ENCODE data around the gene CCBE1.

DNA sequence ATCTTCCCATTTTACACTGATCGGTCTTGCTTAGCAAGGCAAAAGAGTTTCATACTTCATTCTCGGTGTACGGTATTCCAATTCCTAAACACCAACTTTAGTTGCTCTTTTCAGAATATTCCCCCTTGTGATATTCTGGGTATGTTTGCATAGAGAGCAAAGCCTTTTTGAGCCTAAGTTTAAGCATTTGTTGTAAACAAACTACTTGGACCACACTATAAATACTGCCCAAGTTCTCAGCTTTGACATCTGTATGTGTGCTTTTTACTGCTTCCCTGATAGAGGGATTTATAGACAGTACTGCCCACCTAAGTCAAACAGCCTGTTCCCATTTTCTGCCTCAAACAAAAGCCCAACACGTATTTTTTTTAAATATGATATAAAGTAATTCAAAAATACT is 36.9 kb downstream of the CCBE1 start:
- no peak for TF ChIP-seq PKNOX1 (IDR thresholded peaks at IDR 0.05)
- TF ChIP-seq SP1 (IDR thresholded peaks at IDR 0.05): no peak
- TF ChIP-seq SUZ12 (IDR thresholded peaks at IDR 0.05): no peak
- no peak for TF ChIP-seq L3MBTL2 (conservative IDR thresholded peaks at IDR 0.05)
- no peak for TF ChIP-seq HDGF (IDR thresholded peaks at IDR 0.05; ENCODE audit: borderline replicate concordance)
- TF ChIP-seq BHLHE40 (IDR thresholded peaks at IDR 0.05; ENCODE audit: borderline replicate concordance): no peak
- no peak for TF ChIP-seq ELF4 (IDR thresholded peaks at IDR 0.05)
- no peak for TF ChIP-seq FOXM1 (IDR thresholded peaks at IDR 0.05; ENCODE audit: borderline replicate concordance)
- TF ChIP-seq FOXK2 (IDR thresholded peaks at IDR 0.05): no peak
- no peak for TF ChIP-seq ARNT (IDR thresholded peaks at IDR 0.05)
- no peak for TF ChIP-seq CTBP1 (IDR thresholded peaks at IDR 0.05; ENCODE audit: borderline replicate concordance)
- no peak for TF ChIP-seq FOXA1 (IDR thresholded peaks at IDR 0.05)
- TF ChIP-seq LEF1 (IDR thresholded peaks at IDR 0.05; ENCODE audit: borderline replicate concordance): no peak
- TF ChIP-seq ZNF384 (IDR thresholded peaks at IDR 0.05): no peak

Data from HEK293T (cell line).